ENCODE measurements around the gene OR6Q1.

Gene OR6Q1

GRCh38 chr11:58027341-58027740 lies 3.4 kb upstream of the OR6Q1 start:
- no peaks in the 10 kb centered on the region for H3K79me2 ChIP-seq (ENCODE audit: low read length)
- no peak overlapping the region for H3K4me3 ChIP-seq (ENCODE audit: low read length)
- H3K36me3 ChIP-seq (replicated peaks; ENCODE audit: low read depth, low read length), result no peaks in the 10 kb centered on the region
- TF ChIP-seq EZH2phosphoT487 (IDR thresholded peaks at IDR 0.05; ENCODE audit: low read depth) (no peak), CTCF (IDR thresholded peaks at IDR 0.05; ENCODE audit: low read depth, low read length) (no peak)
- H4K20me1 ChIP-seq (ENCODE audit: insufficient read depth, low read length), result no peaks in the 10 kb centered on the region
- H3K27me3 ChIP-seq (ENCODE audit: low read depth, low read length), result no peaks in the 10 kb centered on the region
- no peak overlapping the region for H2AFZ ChIP-seq (ENCODE audit: low read depth, low read length)
- H3K27ac ChIP-seq (ENCODE audit: low read length), result no peak overlapping the region
- no peak overlapping the region for H3K9ac ChIP-seq (ENCODE audit: low read length)
- H3K9me3 ChIP-seq (ENCODE audit: insufficient read depth, low read length), result no peaks in the 10 kb centered on the region
- H3K4me1 ChIP-seq (ENCODE audit: low read length), result no peaks in the 10 kb centered on the region
- no peak overlapping the region for H3K4me2 ChIP-seq (ENCODE audit: low read length)

- Histone ChIP-seq H4K20me1 (ENCODE audit: insufficient read depth, low read length) (no peaks in the 10 kb centered on the region), H3K4me1 (ENCODE audit: low read length) (no peaks in the 10 kb centered on the region), H3K36me3 (replicated peaks; ENCODE audit: low read depth, low read length) (no peaks in the 10 kb centered on the region), H3K27ac (ENCODE audit: low read length) (no peak overlapping the region), H2AFZ (ENCODE audit: low read depth, low read length) (no peak overlapping the region), H3K27me3 (ENCODE audit: low read depth, low read length) (no peaks in the 10 kb centered on the region), H3K4me2 (ENCODE audit: low read length) (no peak overlapping the region), H3K79me2 (ENCODE audit: low read length) (no peaks in the 10 kb centered on the region), H3K9me3 (ENCODE audit: insufficient read depth, low read length) (no peaks in the 10 kb centered on the region), H3K9ac (ENCODE audit: low read length) (no peak overlapping the region), H3K4me3 (ENCODE audit: low read length) (no peak overlapping the region)
- TF ChIP-seq CTCF (IDR thresholded peaks at IDR 0.05; ENCODE audit: low read depth, low read length) (no peak), EZH2phosphoT487 (IDR thresholded peaks at IDR 0.05; ENCODE audit: low read depth) (no peak)
Observed at GRCh38 chr11:58028687-58029411, 1.9 kb upstream of the OR6Q1 start.

DNA sequence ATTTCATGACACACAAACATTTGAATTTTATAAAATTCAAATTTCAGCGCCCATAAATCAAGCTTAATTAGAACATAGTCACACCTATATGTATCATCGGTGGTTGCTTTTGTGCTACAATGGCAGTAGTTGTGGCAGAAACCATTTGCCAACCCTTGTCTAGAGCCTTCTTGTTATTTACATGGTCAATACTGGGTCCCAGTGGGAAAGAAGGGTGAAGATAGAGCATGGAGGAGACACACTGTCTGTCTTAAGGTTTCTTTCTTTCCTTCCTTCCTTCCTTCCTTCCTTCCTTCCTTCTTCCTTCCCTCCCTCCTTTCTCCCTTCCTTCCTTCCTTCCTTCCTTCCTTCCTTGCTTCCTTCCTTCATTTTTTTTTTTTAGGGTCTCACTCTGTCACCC lies 3.7 kb downstream of the OR6Q1 start:
- H2AFZ ChIP-seq (ENCODE audit: low read depth, low read length), result no peak overlapping the region
- TF ChIP-seq EZH2phosphoT487 (IDR thresholded peaks at IDR 0.05; ENCODE audit: low read depth) (no peak), CTCF (IDR thresholded peaks at IDR 0.05; ENCODE audit: low read depth, low read length) (no peak)

DNA sequence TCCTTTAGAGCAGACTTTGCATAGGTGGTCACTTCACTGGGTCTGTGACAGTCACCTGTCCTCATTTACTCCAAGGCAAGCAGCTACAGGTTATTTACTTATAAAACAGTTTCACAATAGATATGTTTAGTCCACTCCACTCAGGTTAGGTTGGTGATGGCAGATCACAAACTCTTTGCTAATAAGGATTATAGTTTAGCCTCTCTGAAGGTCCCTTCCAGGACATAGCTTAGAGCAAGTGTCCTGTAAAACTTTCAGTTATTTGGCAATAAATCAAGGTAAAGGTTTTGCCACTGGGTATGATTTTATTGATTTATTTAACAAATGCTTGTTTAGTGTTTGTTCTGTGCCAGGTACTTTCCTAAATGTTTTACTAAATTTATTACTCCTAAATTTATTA lies 8.8 kb downstream of the OR6Q1 start:
- Histone ChIP-seq H3K9me3 (ENCODE audit: insufficient read depth, low read length) (no peaks in the 10 kb centered on the region), H3K4me2 (ENCODE audit: low read length) (no peak overlapping the region), H4K20me1 (ENCODE audit: insufficient read depth, low read length) (no peaks in the 10 kb centered on the region), H2AFZ (ENCODE audit: low read depth, low read length) (no peak overlapping the region), H3K27ac (ENCODE audit: low read length) (no peak overlapping the region), H3K79me2 (ENCODE audit: low read length) (no peaks in the 10 kb centered on the region), H3K9ac (ENCODE audit: low read length) (no peak overlapping the region), H3K27me3 (ENCODE audit: low read depth, low read length) (no peaks in the 10 kb centered on the region), H3K4me1 (ENCODE audit: low read length) (no peaks in the 10 kb centered on the region), H3K4me3 (ENCODE audit: low read length) (no peak overlapping the region), H3K36me3 (replicated peaks; ENCODE audit: low read depth, low read length) (no peaks in the 10 kb centered on the region)
- TF ChIP-seq CTCF (IDR thresholded peaks at IDR 0.05; ENCODE audit: low read depth, low read length) (no peak), EZH2phosphoT487 (IDR thresholded peaks at IDR 0.05; ENCODE audit: low read depth) (no peak)

More for the DNA sequence above, 3.7 kb downstream of the OR6Q1 start:
- no peak overlapping the region for H3K4me3 ChIP-seq (ENCODE audit: low read length)
- no peaks in the 10 kb centered on the region for H4K20me1 ChIP-seq (ENCODE audit: insufficient read depth, low read length)
- H3K4me2 ChIP-seq (ENCODE audit: low read length), result no peak overlapping the region
- H3K9me3 ChIP-seq (ENCODE audit: insufficient read depth, low read length), result no peaks in the 10 kb centered on the region
- H3K79me2 ChIP-seq (ENCODE audit: low read length), result no peaks in the 10 kb centered on the region
- no peaks in the 10 kb centered on the region for H3K27me3 ChIP-seq (ENCODE audit: low read depth, low read length)
- no peak overlapping the region for H3K9ac ChIP-seq (ENCODE audit: low read length)
- H3K4me1 ChIP-seq (ENCODE audit: low read length), result no peaks in the 10 kb centered on the region
- no peak overlapping the region for H3K27ac ChIP-seq (ENCODE audit: low read length)
- no peaks in the 10 kb centered on the region for H3K36me3 ChIP-seq (replicated peaks; ENCODE audit: low read depth, low read length)

All from OCI-LY3 (cell line).